Transverse colon (tissue), 4 donors: ENCODE measurements around the gene KCNH1. TPM values are rescaled to one million over a fixed set of nuclear protein-coding genes. Genes with fewer than 3 reads are reported as not detected.

Source experiments
- DNase-seq: peaks from one replicate; pipeline ENCODE4 v3.0.0-alpha.2; 2019
- H3K27ac ChIP-seq, 4 donors: fragments of 200-600 bp; sonication (generic); 2 replicates each; pipeline ENCODE4 v1.5.1; 2016 to 2018; ENCODE audit warnings: inconsistent platforms in 4 of 4
- H3K27me3 ChIP-seq: fragments of 200-600 bp; sonication (generic); 2 replicates; pipeline ENCODE4 v1.5.1; 2017; ENCODE audit warnings: inconsistent platforms
- H3K36me3 ChIP-seq, 4 donors: fragments of 200-600 bp; sonication (generic); 2 replicates each; pipeline ENCODE4 v1.5.1; 2017 to 2019; ENCODE audit warnings: inconsistent platforms in 4 of 4
- H3K4me1 ChIP-seq, 4 donors: fragments of 200-600 bp; sonication (generic); 2 replicates each; pipeline ENCODE4 v1.5.1; 2017 to 2020; ENCODE audit warnings: inconsistent platforms in 4 of 4
- H3K4me3 ChIP-seq, 4 donors: fragments of 200-600 bp; sonication (generic); 1 replicate in 1 of 4; 2 replicates in 3 of 4; pipeline versions ENCODE4 v1.5.1 to v1.6.1; 2017 to 2019; ENCODE audit warnings: inconsistent platforms in 4 of 4
- H3K9me3 ChIP-seq, 2 donors: fragments of 200-600 bp; sonication (generic); 2 replicates each; pipeline ENCODE4 v1.5.1; 2017 to 2019; ENCODE audit warnings: inconsistent platforms in 2 of 2
- EP300 ChIP-seq: sonication (generic); formaldehyde crosslinking; IDR thresholded peaks from one replicate; pipeline ENCODE4 v1.6.1; 2017; ENCODE audit warnings: antibody characterized with exemption, low read depth
- POLR2A ChIP-seq: fragments of 450-650 bp; IDR thresholded peaks from one replicate; pipeline ENCODE4 v1.6.1; 2016; ENCODE audit warnings: antibody characterized with exemption, mild to moderate bottlenecking, moderate library complexity
- POLR2AphosphoS5 ChIP-seq, 3 donors: sonication (generic); formaldehyde crosslinking; IDR thresholded peaks; one replicate each; pipeline ENCODE4 v1.6.1; 2016; ENCODE audit warnings: antibody characterized with exemption in 3 of 3
- WGBS, 2 donors: methylation state at CpG; one replicate each; pipeline ENCODE4 v1.1.5; 2018; ENCODE audit warnings: low coverage in 1 of 2; 5-methylcytosine and 5-hydroxymethylcytosine counted together
- in situ Hi-C, 4 donors: fragments of 200-750 bp; cut with MboI; loops; one replicate each; pipeline versions ENCODE4 v1.15.0 to v1.15.1; 2017; ENCODE audit warnings: low sequenced_read_pairs in 3 of 4, low pct_ligation_motif_present in 1 of 4, low pct_unique_long_range_greater_than_20kb in 1 of 4
- intact Hi-C: fragments of 100-400 bp; cut with DNase I; formaldehyde crosslinking; loops from one replicate; pipeline ENCODE4 v1.15.1; 2023; ENCODE audit warnings: low total_unique reads
- total RNA-seq, 4 donors: library from RNA; depleted of rRNA; stranded (reverse); fragments of >200 nt; gene quantifications; one replicate each; pipeline ENCODE4 v1.1.0, GENCODE V29; 2016
- TF ChIP-seq, protein P1 (sequence below), 5 experiments: fragments of 200-600 bp in 3 of 5; fragments of 450-650 bp in 2 of 5; sonication (generic) in 3 of 5; IDR thresholded peaks; 1 replicate in 2 of 5; 2 replicates in 3 of 5; pipeline ENCODE4 v1.5.1; 2016 to 2017; ENCODE audit warnings: antibody characterized with exemption in 5 of 5, inconsistent platforms in 3 of 5, mild to moderate bottlenecking in 2 of 5, moderate library complexity in 1 of 5

Gene KCNH1
- total RNA-seq, 4 donors from 2014 or later: 0.55 to 9.4 (median 2.2) TPM

DNA sequence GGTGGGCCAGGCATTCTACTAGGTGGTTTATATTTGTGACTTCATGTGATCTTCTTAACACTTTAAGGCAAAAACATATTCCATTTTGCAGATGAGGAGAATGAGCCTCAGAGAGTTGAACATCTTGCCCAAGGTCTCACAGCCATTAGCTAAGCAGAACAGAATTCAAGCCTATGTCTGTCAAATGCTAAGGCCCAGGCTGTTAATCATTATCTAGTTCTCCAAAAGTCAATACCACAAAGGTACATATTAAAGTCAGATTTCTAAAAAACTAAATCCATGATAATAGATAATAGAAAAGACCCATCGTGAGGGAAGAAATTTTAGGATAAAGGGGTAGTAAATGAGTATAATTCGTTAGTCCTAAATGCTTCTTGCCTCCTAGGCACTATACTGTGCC is 234.3 kb downstream of the KCNH1 start:
- Histone ChIP-seq H3K27me3 (no peaks in the 10 kb centered on the region), H3K36me3 (no peaks in the 10 kb centered on the region), H3K4me1 (no peaks in the 10 kb centered on the region), H3K27ac (no peak overlapping the region), H3K9me3 (no peaks in the 10 kb centered on the region), H3K4me3 (no peak overlapping the region)
- TF ChIP-seq, protein P1, sequence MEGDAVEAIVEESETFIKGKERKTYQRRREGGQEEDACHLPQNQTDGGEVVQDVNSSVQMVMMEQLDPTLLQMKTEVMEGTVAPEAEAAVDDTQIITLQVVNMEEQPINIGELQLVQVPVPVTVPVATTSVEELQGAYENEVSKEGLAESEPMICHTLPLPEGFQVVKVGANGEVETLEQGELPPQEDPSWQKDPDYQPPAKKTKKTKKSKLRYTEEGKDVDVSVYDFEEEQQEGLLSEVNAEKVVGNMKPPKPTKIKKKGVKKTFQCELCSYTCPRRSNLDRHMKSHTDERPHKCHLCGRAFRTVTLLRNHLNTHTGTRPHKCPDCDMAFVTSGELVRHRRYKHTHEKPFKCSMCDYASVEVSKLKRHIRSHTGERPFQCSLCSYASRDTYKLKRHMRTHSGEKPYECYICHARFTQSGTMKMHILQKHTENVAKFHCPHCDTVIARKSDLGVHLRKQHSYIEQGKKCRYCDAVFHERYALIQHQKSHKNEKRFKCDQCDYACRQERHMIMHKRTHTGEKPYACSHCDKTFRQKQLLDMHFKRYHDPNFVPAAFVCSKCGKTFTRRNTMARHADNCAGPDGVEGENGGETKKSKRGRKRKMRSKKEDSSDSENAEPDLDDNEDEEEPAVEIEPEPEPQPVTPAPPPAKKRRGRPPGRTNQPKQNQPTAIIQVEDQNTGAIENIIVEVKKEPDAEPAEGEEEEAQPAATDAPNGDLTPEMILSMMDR (IDR thresholded peaks at IDR 0.05): no peak
- TF ChIP-seq EP300 (no peak), POLR2AphosphoS5 (IDR thresholded peaks at IDR 0.05) (no peak), POLR2A (no peak)
- no peak for DNase-seq
- intact Hi-C loops: no loop called here
- WGBS, 2 donors: 35 to 61% methylated on average over 2 of the region's 2 CpGs
- in situ Hi-C loops: no loop called here

DNA sequence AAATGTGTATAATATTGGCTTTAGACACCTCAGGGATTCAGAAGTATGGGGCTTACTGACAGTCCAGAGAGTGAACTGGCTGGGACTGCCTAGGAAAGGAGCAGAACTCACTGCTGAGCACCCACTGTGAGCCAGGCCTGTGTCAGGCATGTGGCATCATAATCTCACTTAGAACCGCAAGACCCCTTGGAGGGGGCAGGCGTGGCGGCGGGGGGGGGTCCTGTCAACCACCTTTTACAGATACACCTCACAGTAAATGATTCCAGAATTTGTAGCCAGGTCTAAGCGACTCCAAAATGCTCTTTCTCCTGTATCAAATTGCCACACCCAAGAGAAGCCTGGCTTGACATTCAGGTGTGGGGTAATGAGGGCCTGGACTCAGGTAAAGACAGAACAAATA is 235.5 kb downstream of the KCNH1 start:
- no peak for DNase-seq
- Histone ChIP-seq H3K9me3 (no peaks in the 10 kb centered on the region), H3K4me3 (no peak overlapping the region), H3K36me3 (no peaks in the 10 kb centered on the region), H3K27me3 (no peaks in the 10 kb centered on the region), H3K4me1 (no peaks in the 10 kb centered on the region), H3K27ac (no peak overlapping the region)
- intact Hi-C loops: no loop called here
- TF ChIP-seq, protein P1 (IDR thresholded peaks at IDR 0.05): no peak
- TF ChIP-seq POLR2AphosphoS5 (IDR thresholded peaks at IDR 0.05): no peak
- no peak for TF ChIP-seq EP300
- no peak for TF ChIP-seq POLR2A
- in situ Hi-C loops: no loop called here
- WGBS, 2 donors: 83% methylated on average over 5 of the region's 5 CpGs; no CpG with 5 or more reads in 1 of the 2 donors

- Histone ChIP-seq H3K9me3 (no peaks in the 10 kb centered on the region), H3K27me3 (no peaks in the 10 kb centered on the region), H3K4me3 (no peak overlapping the region), H3K4me1 (no peaks in the 10 kb centered on the region), H3K27ac (no peak overlapping the region), H3K36me3 (no peaks in the 10 kb centered on the region)
- intact Hi-C loops (no loop called here), in situ Hi-C loops (no loop called here)
- TF ChIP-seq EP300: no peak
- no peak for TF ChIP-seq POLR2AphosphoS5 (IDR thresholded peaks at IDR 0.05)
- TF ChIP-seq POLR2A: no peak
- TF ChIP-seq, protein P1 (IDR thresholded peaks at IDR 0.05): no peak
- DNase-seq: no peak
- 50 to 55% methylated on average over 2 of the region's 2 CpGs for WGBS, 2 donors
Observed at GRCh38 chr1:210883821-210884220, 250.1 kb downstream of the KCNH1 start.

- no peak overlapping the region for H3K4me3 ChIP-seq
- DNase-seq: no peak
- no peaks in the 10 kb centered on the region for H3K4me1 ChIP-seq
- no peaks in the 10 kb centered on the region for H3K27me3 ChIP-seq
- TF ChIP-seq EP300 (no peak), POLR2A (no peak), POLR2AphosphoS5 (IDR thresholded peaks at IDR 0.05) (no peak)
- TF ChIP-seq, protein P1 (IDR thresholded peaks at IDR 0.05): no peak
- H3K27ac ChIP-seq: no peak overlapping the region
- in situ Hi-C loops: no loop called here
- no peaks in the 10 kb centered on the region for H3K36me3 ChIP-seq
- H3K9me3 ChIP-seq: no peaks in the 10 kb centered on the region
- intact Hi-C loops: no loop called here
- WGBS, 2 donors: 60 to 73% methylated on average over 2 to 8 of the region's 8 CpGs
Observed at GRCh38 chr1:210882414-210883221, 251.3 kb downstream of the KCNH1 start.
